Brain pericyte (primary cell): ENCODE results near the gene LIPK.

Source experiments
- DNase-seq: peaks from one replicate; pipeline ENCODE4 v3.0.0-alpha.2; 2012; ENCODE audit warnings: low read depth, low spot score

Gene LIPK

GRCh38 chr10:88786032-88786770 lies 80.2 kb downstream of the LIPK start:
- no peak for DNase-seq

GRCh38 chr10:88787463-88787862 lies 81.4 kb downstream of the LIPK start:
- DNase-seq: no peak

- DNase-seq: no peak
Measured at GRCh38 chr10:88788924-88789323, 82.9 kb downstream of the LIPK start.

GRCh38 chr10:88791924-88792323 lies 85.9 kb downstream of the LIPK start:
- DNase-seq: no peak

- peak; percentile 15 for DNase-seq
Measured at GRCh38 chr10:88792661-88793060, 86.6 kb downstream of the LIPK start.

GRCh38 chr10:88793712-88794299 lies 87.8 kb downstream of the LIPK start:
- DNase-seq: no peak

- no peak for DNase-seq
Measured at GRCh38 chr10:88794731-88795130, 88.7 kb downstream of the LIPK start.

GRCh38 chr10:88800152-88801125 lies 94.4 kb downstream of the LIPK start:
- no peak for DNase-seq
